PC-9 (cell line): ENCODE measurements around the gene ZFX.

Source experiments
- CTCF ChIP-seq: fragments of 200-600 bp; sonication (generic); conservative IDR thresholded peaks from 2 replicates; pipeline ENCODE4 v1.6.1; 2017; ENCODE audit warnings: mixed run types, antibody characterized with exemption, mild to moderate bottlenecking, moderate library complexity
- EZH2 ChIP-seq: fragments of 200-600 bp; sonication (generic); IDR thresholded peaks from 2 replicates; pipeline ENCODE4 v1.8.0; 2017; ENCODE audit warnings: antibody characterized with exemption, low read depth

- TF ChIP-seq CTCF (no peak), EZH2 (no peak)
Observed at GRCh38 chrX:24235084-24235710, 85.7 kb downstream of the ZFX start.
